Neural crest cell (in vitro differentiated cells): Measurements from ENCODE around the gene POFUT1. TPM values are rescaled to one million over a fixed set of nuclear protein-coding genes. Genes with fewer than 3 reads are reported as not detected.

Experiments used
- DNase-seq: peaks from one replicate; pipeline ENCODE4 v3.0.0; 2021; ENCODE audit warnings: low read depth, mixed read lengths, low spot score
- H3K27ac Mint-ChIP-seq: one replicate; pipeline ENCODE4 v1.8.0; 2021; ENCODE audit warnings: mild to moderate bottlenecking, mixed read lengths; ENCODE audit not compliant: unreplicated experiment
- H3K27me3 Mint-ChIP-seq: 2 replicates; pipeline ENCODE4 v1.8.0; 2021; ENCODE audit warnings: low read depth, mild to moderate bottlenecking, mixed read lengths
- H3K36me3 Mint-ChIP-seq: 2 replicates; pipeline ENCODE4 v1.8.0; 2021; ENCODE audit warnings: low read depth, mild to moderate bottlenecking, mixed read lengths
- H3K4me1 Mint-ChIP-seq: 2 replicates; pipeline ENCODE4 v1.8.0; 2021; ENCODE audit warnings: mixed read lengths
- H3K4me3 Mint-ChIP-seq: one replicate; pipeline ENCODE4 v1.8.0; 2021; ENCODE audit warnings: mild to moderate bottlenecking, mixed read lengths
- H3K9me3 Mint-ChIP-seq: 2 replicates; pipeline ENCODE4 v1.8.0; 2021; ENCODE audit warnings: mixed read lengths
- total RNA-seq: library from RNA; stranded (reverse); gene quantifications from 2 replicates; pipeline ENCODE4 v1.2.1, GENCODE V29; 2021
- TF ChIP-seq, protein P1 (sequence below): fragments of 200-600 bp; sonication (generic); conservative IDR thresholded peaks from 2 replicates; pipeline ENCODE4 v1.5.0; 2021; ENCODE audit warnings: antibody characterized with exemption, mild to moderate bottlenecking

Gene POFUT1
- total RNA-seq, 1 donor from 2014 or later: 51.4 TPM

GRCh38 chr20:32215729-32216128 lies 8.0 kb downstream of the POFUT1 start:
- Mint-ChIP-seq H3K27me3 (no peaks in the 10 kb centered on the region), H3K27ac (no peak overlapping the region)

GRCh38 chr20:32216179-32217142 lies 8.8 kb downstream of the POFUT1 start:
- no peaks in the 10 kb centered on the region for H3K27me3 Mint-ChIP-seq
- DNase-seq: no peak
- H3K4me3 Mint-ChIP-seq: no peak overlapping the region
- TF ChIP-seq, protein P1, sequence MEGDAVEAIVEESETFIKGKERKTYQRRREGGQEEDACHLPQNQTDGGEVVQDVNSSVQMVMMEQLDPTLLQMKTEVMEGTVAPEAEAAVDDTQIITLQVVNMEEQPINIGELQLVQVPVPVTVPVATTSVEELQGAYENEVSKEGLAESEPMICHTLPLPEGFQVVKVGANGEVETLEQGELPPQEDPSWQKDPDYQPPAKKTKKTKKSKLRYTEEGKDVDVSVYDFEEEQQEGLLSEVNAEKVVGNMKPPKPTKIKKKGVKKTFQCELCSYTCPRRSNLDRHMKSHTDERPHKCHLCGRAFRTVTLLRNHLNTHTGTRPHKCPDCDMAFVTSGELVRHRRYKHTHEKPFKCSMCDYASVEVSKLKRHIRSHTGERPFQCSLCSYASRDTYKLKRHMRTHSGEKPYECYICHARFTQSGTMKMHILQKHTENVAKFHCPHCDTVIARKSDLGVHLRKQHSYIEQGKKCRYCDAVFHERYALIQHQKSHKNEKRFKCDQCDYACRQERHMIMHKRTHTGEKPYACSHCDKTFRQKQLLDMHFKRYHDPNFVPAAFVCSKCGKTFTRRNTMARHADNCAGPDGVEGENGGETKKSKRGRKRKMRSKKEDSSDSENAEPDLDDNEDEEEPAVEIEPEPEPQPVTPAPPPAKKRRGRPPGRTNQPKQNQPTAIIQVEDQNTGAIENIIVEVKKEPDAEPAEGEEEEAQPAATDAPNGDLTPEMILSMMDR: no peak
- H3K27ac Mint-ChIP-seq: no peak overlapping the region
- H3K4me1 Mint-ChIP-seq: peaks cover 4% of the 10 kb centered on the region
- no peaks in the 10 kb centered on the region for H3K9me3 Mint-ChIP-seq
- H3K36me3 Mint-ChIP-seq: peaks cover 15% of the 10 kb centered on the region

More at GRCh38 chr20:32215729-32216128, 8.0 kb downstream of the POFUT1 start:
- Mint-ChIP-seq H3K4me3 (no peak overlapping the region), H3K9me3 (no peaks in the 10 kb centered on the region), H3K36me3 (peaks cover 9% of the 10 kb centered on the region), H3K4me1 (peaks cover 5% of the 10 kb centered on the region)
- no peak for DNase-seq
- TF ChIP-seq, protein P1: no peak

DNA sequence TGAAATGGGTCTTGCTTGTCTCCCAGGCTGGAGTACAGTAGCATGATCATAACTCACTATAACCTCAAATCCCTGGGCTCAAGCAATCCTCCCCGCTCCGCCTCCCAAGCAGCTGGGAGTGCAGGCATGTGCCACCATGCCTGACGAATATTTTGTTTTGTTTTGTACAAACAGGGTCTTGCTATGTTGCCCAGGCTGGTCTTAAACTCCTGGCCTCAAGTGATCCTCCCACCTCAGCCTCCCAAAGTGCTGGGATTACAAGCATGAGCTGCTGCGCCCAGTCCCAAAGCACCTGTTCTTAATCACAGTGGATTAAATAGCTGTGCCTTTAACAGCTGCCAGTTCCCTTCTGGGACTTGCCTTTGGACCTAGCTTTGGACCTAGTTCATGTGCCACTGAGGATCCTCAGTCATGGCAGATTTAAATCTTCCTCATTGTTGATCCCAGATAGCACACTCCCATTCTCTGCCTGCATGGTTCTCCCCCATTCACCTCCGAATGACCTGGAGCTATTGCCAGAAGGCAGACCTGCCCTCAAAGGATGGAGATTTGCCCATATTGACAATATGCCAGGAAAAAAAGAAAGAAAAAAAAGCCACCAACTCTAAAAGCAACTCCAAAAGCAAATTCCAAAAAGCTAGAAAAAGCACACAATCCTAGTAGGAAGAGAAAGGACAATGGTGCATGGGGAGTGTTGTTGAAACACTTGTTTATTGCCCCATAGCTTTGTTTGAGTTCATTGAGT lies 10.6 kb downstream of the POFUT1 start:
- Mint-ChIP-seq H3K27ac (no peak overlapping the region), H3K4me1 (no peaks in the 10 kb centered on the region), H3K27me3 (no peaks in the 10 kb centered on the region), H3K9me3 (no peaks in the 10 kb centered on the region), H3K4me3 (no peak overlapping the region), H3K36me3 (peaks cover 15% of the 10 kb centered on the region)
- TF ChIP-seq, protein P1: no peak
- DNase-seq: no peak

DNA sequence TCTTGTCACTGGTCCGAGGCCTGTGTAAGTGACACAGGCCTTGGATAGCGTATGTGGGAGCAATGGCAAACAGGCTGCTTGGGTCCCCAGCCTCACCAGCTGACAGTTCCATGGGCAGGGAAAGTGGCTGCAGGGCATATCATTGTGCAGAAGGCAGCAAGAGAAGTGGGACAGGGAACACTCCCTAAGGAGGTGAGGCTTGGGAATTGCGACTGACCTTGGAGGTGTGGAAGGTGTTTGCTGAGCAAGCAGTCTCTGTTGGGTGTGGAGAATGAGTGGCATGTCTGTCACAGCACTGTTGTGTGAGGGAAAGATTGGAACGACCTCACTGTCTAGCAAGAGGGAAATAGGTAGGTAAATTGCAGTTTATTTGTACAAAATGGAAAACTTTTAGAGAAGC lies 16.8 kb downstream of the POFUT1 start:
- H3K4me3 Mint-ChIP-seq: no peak overlapping the region
- peak overlapping the region; percentile 64 for H3K27ac Mint-ChIP-seq
- no peak for DNase-seq
- no peaks in the 10 kb centered on the region for H3K27me3 Mint-ChIP-seq
- TF ChIP-seq, protein P1: no peak
- H3K36me3 Mint-ChIP-seq: peaks cover 11% of the 10 kb centered on the region
- no peaks in the 10 kb centered on the region for H3K4me1 Mint-ChIP-seq
- no peaks in the 10 kb centered on the region for H3K9me3 Mint-ChIP-seq

DNA sequence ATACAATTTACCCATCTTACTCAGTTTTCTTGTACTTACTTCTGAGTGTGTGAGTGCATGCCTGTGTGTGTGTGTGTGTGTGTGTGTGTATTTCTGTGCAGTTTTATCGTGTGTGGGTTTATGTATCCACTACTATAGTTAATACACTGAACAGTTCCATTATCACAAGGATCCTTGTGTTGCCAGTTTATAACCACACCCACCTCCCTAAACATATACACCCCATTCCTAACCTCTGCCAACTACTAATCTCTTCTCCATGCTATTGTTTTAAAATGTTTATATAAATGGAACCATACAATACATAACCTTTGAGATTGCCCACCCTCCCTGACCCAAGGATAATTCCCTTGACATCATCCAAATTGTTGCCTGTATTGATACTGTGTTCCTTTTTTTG lies 18.7 kb downstream of the POFUT1 start:
- H3K4me3 Mint-ChIP-seq: no peak overlapping the region
- H3K9me3 Mint-ChIP-seq: no peaks in the 10 kb centered on the region
- no peak overlapping the region for H3K27ac Mint-ChIP-seq
- H3K27me3 Mint-ChIP-seq: no peaks in the 10 kb centered on the region
- no peaks in the 10 kb centered on the region for H3K4me1 Mint-ChIP-seq
- H3K36me3 Mint-ChIP-seq: peaks cover 12% of the 10 kb centered on the region
- no peak for DNase-seq
- TF ChIP-seq, protein P1: no peak
